K562 (cell line): ENCODE measurements around the gene ALDH1A2. TPM values are rescaled to one million over a fixed set of nuclear protein-coding genes. Genes with fewer than 3 reads are reported as not detected.

Experiments used
- CBX3 ChIP-seq, 2 experiments: IDR thresholded peaks; 1 replicate in 1 of 2; 2 replicates in 1 of 2; pipeline ENCODE4 v1.6.1; 2012; ENCODE audit warnings: inconsistent platforms in 2 of 2, low read length in 2 of 2, borderline replicate concordance in 1 of 2, control low read depth in 1 of 2
- CTCF ChIP-seq, 3 experiments: IDR thresholded peaks in 2 of 3; conservative IDR thresholded peaks in 1 of 3; 2 replicates each; pipeline ENCODE4 v1.5.1; 2011 to 2012; ENCODE audit warnings: low read length in 3 of 3, mild to moderate bottlenecking in 3 of 3, control low read depth in 2 of 3, improper control_type of control experiment in 1 of 3, inconsistent platforms in 1 of 3, low read depth in 1 of 3, mixed read lengths in 1 of 3, moderate library complexity in 1 of 3; ENCODE audit not compliant: insufficient read depth in 2 of 3
- KLF1 ChIP-seq: fragments of 450-650 bp; IDR thresholded peaks from 2 replicates; pipeline ENCODE4 v1.6.1; 2016; ENCODE audit warnings: missing genetic modification characterization, missing compliant biosample characterization
- NFATC3 ChIP-seq: fragments of 450-650 bp; IDR thresholded peaks from 2 replicates; pipeline ENCODE4 v1.6.1; 2017; ENCODE audit warnings: mild to moderate bottlenecking
- RAD21 ChIP-seq, 2 experiments: fragments of 250-450 bp in 1 of 2; fragments of 450-650 bp in 1 of 2; sonication (Bioruptor Pico) in 1 of 2; formaldehyde crosslinking in 1 of 2; IDR thresholded peaks in 1 of 2; conservative IDR thresholded peaks in 1 of 2; 2 replicates each; pipeline versions ENCODE4 v1.4.0 to v1.8.0; 2020 to 2022; ENCODE audit warnings: mild to moderate bottlenecking in 2 of 2, moderate library complexity in 1 of 2
- REST ChIP-seq, 2 experiments: fragments of 450-650 bp; formaldehyde crosslinking in 1 of 2; IDR thresholded peaks; 2 replicates each; pipeline versions ENCODE4 v1.4.0 to v1.6.1; 2014 to 2020; ENCODE audit warnings: mild to moderate bottlenecking in 2 of 2, borderline replicate concordance in 1 of 2, low read depth in 1 of 2
- SMC3 ChIP-seq: conservative IDR thresholded peaks from 2 replicates; pipeline ENCODE4 v1.6.1; 2011; ENCODE audit warnings: low read depth, low read length, improper control_type of control experiment; ENCODE audit not compliant: insufficient read depth
- SOX6 ChIP-seq: fragments of 450-650 bp; IDR thresholded peaks from 2 replicates; pipeline ENCODE4 v1.6.1; 2014; ENCODE audit warnings: mild to moderate bottlenecking
- SRSF9 ChIP-seq: fragments of 200-400 bp; formaldehyde crosslinking; IDR thresholded peaks from 2 replicates; pipeline ENCODE4 v1.6.1; 2017; ENCODE audit warnings: low read depth, low read length, borderline replicate concordance
- SUPT5H ChIP-seq: fragments of 450-650 bp; IDR thresholded peaks from 2 replicates; pipeline ENCODE4 v1.6.1; 2016
- ZNF24 ChIP-seq: fragments of 450-650 bp; IDR thresholded peaks from 2 replicates; pipeline ENCODE4 v1.6.1; 2016
- ZNF3 ChIP-seq: fragments of 250-450 bp; sonication (Bioruptor Pico); IDR thresholded peaks from 2 replicates; pipeline ENCODE4 v1.5.0; 2021; ENCODE audit warnings: mild to moderate bottlenecking, moderate library complexity
- polyA plus RNA-seq, 8 experiments: library from polyadenylated mRNA; depleted of rRNA in 4 of 8; stranded (reverse) in 5 of 8; unstranded in 3 of 8; fragments of >200 nt; fragmentation: Nextera tagmentation in 2 of 8; fragmentation: Illumina TruSeq in 1 of 8; extraction: Ambion mirVana in 2 of 8; extraction: Trizol in 1 of 8; gene quantifications; 2 replicates each; pipeline versions ENCODE4 v1.2.1 to v1.2.3, GENCODE V29; 2011 to 2014; ENCODE audit warnings: inconsistent platforms in 1 of 8, missing spikeins in 1 of 8
- total RNA-seq, 7 experiments: library from RNA; depleted of rRNA in 6 of 7; stranded (reverse); fragments of >200 nt in 6 of 7; fragmentation: Illumina TruSeq in 2 of 7; extraction: Trizol in 2 of 7; gene quantifications; 2 replicates each; pipeline versions ENCODE4 v1.2.1 to v1.2.3, GENCODE V29; 2011 to 2021; ENCODE audit warnings: low replicate concordance in 1 of 7
- TF ChIP-seq, protein P1 (sequence below): fragments of 450-650 bp; formaldehyde crosslinking; IDR thresholded peaks from 2 replicates; pipeline ENCODE4 v1.4.0; 2020; ENCODE audit warnings: mild to moderate bottlenecking, moderate library complexity
- TF ChIP-seq, protein P2 (sequence below), 2 experiments: fragments of 450-650 bp; IDR thresholded peaks; 2 replicates each; pipeline ENCODE4 v1.6.1; 2016

The ALDH1A2 gene
- total and polyA plus RNA-seq, 9 of the 15 experiments (the other 6 are each of a cell fraction or from before 2014, with no cell fraction given), result 115 to 393 (median 333) TPM

- peak; percentile 39; the same call in 1 of the 2 replicates for TF ChIP-seq REST (IDR thresholded peaks at IDR 0.05; ENCODE audit: borderline replicate concordance)
- TF ChIP-seq REST (CRISPR knock-in tag; IDR thresholded peaks at IDR 0.05; ENCODE audit: low read depth), result no peak
- TF ChIP-seq RAD21 (CRISPR knock-in tag; conservative IDR thresholded peaks at IDR 0.05 in 1 of 2, IDR thresholded peaks at IDR 0.05 in 1 of 2), result peak; percentile 38 to 43; a peak in 3 of 4 replicates
- TF ChIP-seq, protein P1, sequence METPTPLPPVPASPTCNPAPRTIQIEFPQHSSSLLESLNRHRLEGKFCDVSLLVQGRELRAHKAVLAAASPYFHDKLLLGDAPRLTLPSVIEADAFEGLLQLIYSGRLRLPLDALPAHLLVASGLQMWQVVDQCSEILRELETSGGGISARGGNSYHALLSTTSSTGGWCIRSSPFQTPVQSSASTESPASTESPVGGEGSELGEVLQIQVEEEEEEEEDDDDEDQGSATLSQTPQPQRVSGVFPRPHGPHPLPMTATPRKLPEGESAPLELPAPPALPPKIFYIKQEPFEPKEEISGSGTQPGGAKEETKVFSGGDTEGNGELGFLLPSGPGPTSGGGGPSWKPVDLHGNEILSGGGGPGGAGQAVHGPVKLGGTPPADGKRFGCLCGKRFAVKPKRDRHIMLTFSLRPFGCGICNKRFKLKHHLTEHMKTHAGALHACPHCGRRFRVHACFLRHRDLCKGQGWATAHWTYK (CRISPR knock-in tag), result no peak
- no peak for TF ChIP-seq CBX3 (IDR thresholded peaks at IDR 0.05; ENCODE audit: borderline replicate concordance in 1 of 2, low read length in 2 of 2)
- TF ChIP-seq SRSF9, result no peak
- TF ChIP-seq SMC3, result 0 out of 2 replicates have a peak, but pooled peaks have one; percentile 12
- TF ChIP-seq SUPT5H, result no peak
- TF ChIP-seq CTCF (IDR thresholded peaks at IDR 0.05 in 2 of 3, conservative IDR thresholded peaks at IDR 0.05 in 1 of 3; ENCODE audit: insufficient read depth in 2 of 3, low read depth in 1 of 3, low read length in 3 of 3), result peak; percentile 37 to 48 (median 37); a peak in 4 of 6 replicates
- TF ChIP-seq ZNF3, result no peak
- TF ChIP-seq KLF1 (tag), result no peak
- TF ChIP-seq SOX6, result no peak
- no peak for TF ChIP-seq NFATC3
- TF ChIP-seq, protein P2, sequence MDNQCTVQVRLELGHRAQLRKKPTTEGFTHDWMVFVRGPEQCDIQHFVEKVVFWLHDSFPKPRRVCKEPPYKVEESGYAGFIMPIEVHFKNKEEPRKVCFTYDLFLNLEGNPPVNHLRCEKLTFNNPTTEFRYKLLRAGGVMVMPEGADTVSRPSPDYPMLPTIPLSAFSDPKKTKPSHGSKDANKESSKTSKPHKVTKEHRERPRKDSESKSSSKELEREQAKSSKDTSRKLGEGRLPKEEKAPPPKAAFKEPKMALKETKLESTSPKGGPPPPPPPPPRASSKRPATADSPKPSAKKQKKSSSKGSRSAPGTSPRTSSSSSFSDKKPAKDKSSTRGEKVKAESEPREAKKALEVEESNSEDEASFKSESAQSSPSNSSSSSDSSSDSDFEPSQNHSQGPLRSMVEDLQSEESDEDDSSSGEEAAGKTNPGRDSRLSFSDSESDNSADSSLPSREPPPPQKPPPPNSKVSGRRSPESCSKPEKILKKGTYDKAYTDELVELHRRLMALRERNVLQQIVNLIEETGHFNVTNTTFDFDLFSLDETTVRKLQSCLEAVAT (IDR thresholded peaks at IDR 0.05), result no peak
- TF ChIP-seq ZNF24, result no peak
These were observed 96.2 kb downstream of the ALDH1A2 start (continued) for GRCh38 chr15:57969355-57969754.
